ENCODE results near the gene PHF5A. TPM values are rescaled to one million over a fixed set of nuclear protein-coding genes. Genes with fewer than 3 reads are reported as not detected.
"Not testable (repeated sequence)": the region's sequence is repeated elsewhere in the genome, so short reads cannot be mapped to it uniquely, and the experiment has no call there.

The PHF5A gene
- total and polyA plus RNA-seq, 12 donors: 18.2 to 50.8 (median 29.3) TPM

- Histone ChIP-seq H3K4me3 (no peak overlapping the region), H3K36me3 (replicated peaks in 1 of 2) (peaks cover 0 to 54% of the 10 kb centered on the region in 2 donors), H3K4me1 (replicated peaks in 1 of 2) (peaks cover 18 to 59% of the 10 kb centered on the region in 2 donors), H3K27ac (peak overlapping the region in 2 of 5 donors; percentile 5 to 65), H3K9me3 (replicated peaks in 1 of 3) (no peaks in the 10 kb centered on the region), H3K27me3 (no peaks in the 10 kb centered on the region)
- TF ChIP-seq POLR2A (IDR thresholded peaks at IDR 0.05): no peak
- TF ChIP-seq CTCF (IDR thresholded peaks at IDR 0.05): no peak
- 82 to 89% (median 84%) methylated on average over 14 to 23 of the region's 23 CpGs for WGBS, 4 donors
- intact Hi-C loops (cut with DNase I): no loop called here
- no peak for DNase-seq
These were observed 32.0 kb downstream of the PHF5A start for GRCh38 chr22:41436322-41437113.

DNA sequence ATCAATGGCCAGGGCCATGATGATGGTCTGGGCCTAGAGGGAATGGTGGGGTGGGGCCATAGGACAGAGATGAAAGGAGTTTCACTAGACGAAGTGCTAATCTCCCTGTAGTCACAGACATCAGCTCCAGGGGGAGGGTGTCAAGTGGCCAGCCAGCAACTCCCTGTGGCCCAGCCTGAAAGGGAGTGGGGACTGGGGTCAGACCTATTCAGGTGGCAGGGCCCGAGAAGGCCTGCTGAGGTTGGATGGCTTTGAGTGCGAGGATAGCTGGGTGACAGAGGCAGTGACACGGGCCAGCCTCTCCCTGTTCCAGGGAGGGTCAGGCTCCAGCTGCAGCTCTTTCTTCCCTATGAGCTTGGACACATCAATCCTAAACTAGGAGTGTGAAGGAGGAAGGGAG, 32.9 kb downstream of the PHF5A start:
- H3K36me3 ChIP-seq (replicated peaks in 1 of 2): peaks cover 0 to 49% of the 10 kb centered on the region in 2 donors
- peak overlapping the region in 3 of 5 donors; percentile 2 to 45 (median 11) for H3K27ac ChIP-seq
- DNase-seq: no peak
- no peaks in the 10 kb centered on the region for H3K9me3 ChIP-seq (replicated peaks in 1 of 3)
- intact Hi-C loops (cut with DNase I): no loop called here
- H3K4me3 ChIP-seq: no peak overlapping the region
- TF ChIP-seq CTCF (IDR thresholded peaks at IDR 0.05) (no peak), POLR2A (IDR thresholded peaks at IDR 0.05) (no peak)
- H3K4me1 ChIP-seq (replicated peaks in 1 of 2): peaks cover 11 to 49% of the 10 kb centered on the region in 2 donors
- no peaks in the 10 kb centered on the region for H3K27me3 ChIP-seq
- 49 to 68% (median 62%) methylated on average over 3 to 4 of the region's 4 CpGs for WGBS, 4 donors

GRCh38 chr22:41434361-41435003, 34.0 kb downstream of the PHF5A start:
- H3K4me3 ChIP-seq; intact Hi-C loops (cut with DNase I); H3K27me3 ChIP-seq; DNase-seq; H3K9me3 ChIP-seq (replicated peaks in 1 of 3): not testable (repeated sequence)
- 63 to 73% (median 70%) methylated on average over 1 to 5 of the region's 5 CpGs for WGBS, 4 donors
- Histone ChIP-seq H3K27ac (peak overlapping the region in 2 of 5 donors; percentile 11 to 45), H3K36me3 (replicated peaks in 1 of 2) (peaks cover 0 to 47% of the 10 kb centered on the region in 2 donors), H3K4me1 (replicated peaks in 1 of 2) (peaks cover 9 to 40% of the 10 kb centered on the region in 2 donors)

DNA sequence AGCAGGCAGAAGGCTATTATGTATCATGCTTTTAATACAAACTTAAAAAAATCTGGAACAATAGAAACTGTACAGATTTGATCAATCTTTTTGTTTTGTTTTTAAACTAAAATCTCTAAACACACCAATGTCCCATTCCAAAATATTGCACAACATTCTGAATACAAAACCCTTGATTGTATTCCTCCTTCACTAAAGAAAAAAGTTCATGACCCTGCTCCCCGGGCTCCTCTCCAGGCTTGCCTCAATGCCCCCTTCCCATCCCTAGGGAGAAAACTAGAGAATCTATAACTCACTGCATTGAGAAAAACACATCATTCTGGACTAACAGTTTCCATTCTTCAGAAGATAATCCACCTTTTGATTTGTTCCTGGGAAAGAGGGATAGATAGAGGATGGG, 35.0 kb downstream of the PHF5A start:
- peaks cover 0 to 30% of the 10 kb centered on the region in 2 donors for H3K4me1 ChIP-seq (replicated peaks in 1 of 2)
- DNase-seq; intact Hi-C loops (cut with DNase I); H3K27me3 ChIP-seq; H3K9me3 ChIP-seq (replicated peaks in 1 of 3); H3K4me3 ChIP-seq: not testable (repeated sequence)
- H3K36me3 ChIP-seq (replicated peaks in 1 of 2): peaks cover 0 to 47% of the 10 kb centered on the region in 2 donors
- peak overlapping the region in 1 of 5 donors; percentile 29 for H3K27ac ChIP-seq
- WGBS, 4 donors: 39 to 78% (median 69%) methylated on average over 1 of the region's 1 CpG

GRCh38 chr22:41431656-41432055, 36.8 kb downstream of the PHF5A start:
- no peak for DNase-seq
- H3K27ac ChIP-seq: no peak overlapping the region
- no peak overlapping the region for H3K4me3 ChIP-seq
- no peaks in the 10 kb centered on the region for H3K9me3 ChIP-seq (replicated peaks in 1 of 3)
- H3K36me3 ChIP-seq (replicated peaks in 1 of 2): peaks cover 0 to 35% of the 10 kb centered on the region in 2 donors
- no peaks in the 10 kb centered on the region for H3K27me3 ChIP-seq
- intact Hi-C loops (cut with DNase I): no loop called here
- H3K4me1 ChIP-seq (replicated peaks in 1 of 2): peaks cover 0 to 18% of the 10 kb centered on the region in 2 donors
- TF ChIP-seq CTCF (IDR thresholded peaks at IDR 0.05): no peak
- no peak for TF ChIP-seq POLR2A (IDR thresholded peaks at IDR 0.05)
- WGBS, 4 donors: 81 to 86% (median 85%) methylated on average over 1 to 6 of the region's 6 CpGs

Measured in adrenal gland (tissue), 12 donors.